GM18505 (cell line): ENCODE data around the gene ZNF593OS.

Source experiments
- ATAC-seq: cut with Tn5 transposase; IDR thresholded peaks from one replicate; pipeline ENCODE4 v1.9.1; 2021; ENCODE audit not compliant: unreplicated experiment
- POLR2A ChIP-seq: IDR thresholded peaks from 4 replicates; pipeline ENCODE4 v1.6.1; 2011; ENCODE audit warnings: borderline replicate concordance; ENCODE audit not compliant: insufficient read depth, insufficient read length; ENCODE audit errors: extremely low read depth

ZNF593OS gene

DNA sequence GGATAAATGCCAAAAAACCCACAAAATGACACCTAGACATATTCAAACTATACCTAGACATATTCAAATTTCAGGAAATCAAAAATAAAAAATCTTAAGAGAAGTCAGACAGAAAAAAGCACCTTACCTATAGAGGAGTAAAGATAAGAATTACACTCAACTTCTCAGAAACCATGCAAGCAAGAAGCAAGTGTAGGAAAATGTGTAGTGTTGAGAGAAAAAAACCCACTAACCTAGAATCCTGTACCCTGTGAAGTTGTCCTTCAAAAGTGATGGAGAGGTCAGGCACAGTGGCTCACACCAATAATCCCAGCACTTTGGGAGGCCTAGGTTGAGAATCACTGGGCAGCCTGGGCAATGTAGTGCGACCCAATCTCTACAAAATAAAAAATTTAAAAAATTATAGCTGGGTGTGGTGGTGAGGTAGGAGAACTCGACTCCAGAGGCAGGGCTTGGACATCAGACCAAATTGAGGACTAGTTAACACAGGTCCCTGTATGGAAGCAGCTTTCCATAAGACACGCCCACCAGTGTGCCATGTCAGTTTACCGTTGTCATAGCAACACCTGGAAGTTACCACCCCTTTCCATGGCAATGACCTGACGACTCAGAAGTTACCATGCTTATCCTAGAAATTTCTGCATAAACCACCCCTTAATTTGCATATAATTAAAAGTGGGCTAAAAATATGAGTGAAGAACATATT, 39.4 kb downstream of the ZNF593OS start:
- no peak for TF ChIP-seq POLR2A
- no peak for ATAC-seq

GRCh38 chr1:26130695-26131094, 40.9 kb downstream of the ZNF593OS start:
- ATAC-seq = no peak
- no peak for TF ChIP-seq POLR2A

DNA sequence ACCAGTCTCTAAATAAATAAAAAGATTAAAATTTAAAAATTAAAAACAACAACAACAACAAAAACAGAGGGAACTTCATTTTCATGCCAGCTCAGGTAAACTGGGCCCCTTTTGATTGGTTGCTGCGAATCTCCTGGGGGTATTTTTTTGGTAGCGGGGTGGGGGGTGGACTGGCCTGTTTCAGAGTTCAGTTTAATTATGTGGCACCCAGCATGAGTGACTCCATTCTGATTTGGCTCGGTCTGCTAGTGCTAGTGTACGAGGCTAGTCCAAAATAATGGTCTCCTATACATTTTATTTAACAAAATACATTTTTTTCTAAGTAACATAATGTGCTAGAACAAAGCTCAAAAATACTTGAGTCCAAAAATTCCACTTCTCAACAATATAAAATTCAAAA, 41.9 kb downstream of the ZNF593OS start:
- no peak for TF ChIP-seq POLR2A
- ATAC-seq = no peak

- no peak for ATAC-seq
- no peak for TF ChIP-seq POLR2A
Measured at GRCh38 chr1:26127235-26128163, 44.1 kb downstream of the ZNF593OS start.

DNA sequence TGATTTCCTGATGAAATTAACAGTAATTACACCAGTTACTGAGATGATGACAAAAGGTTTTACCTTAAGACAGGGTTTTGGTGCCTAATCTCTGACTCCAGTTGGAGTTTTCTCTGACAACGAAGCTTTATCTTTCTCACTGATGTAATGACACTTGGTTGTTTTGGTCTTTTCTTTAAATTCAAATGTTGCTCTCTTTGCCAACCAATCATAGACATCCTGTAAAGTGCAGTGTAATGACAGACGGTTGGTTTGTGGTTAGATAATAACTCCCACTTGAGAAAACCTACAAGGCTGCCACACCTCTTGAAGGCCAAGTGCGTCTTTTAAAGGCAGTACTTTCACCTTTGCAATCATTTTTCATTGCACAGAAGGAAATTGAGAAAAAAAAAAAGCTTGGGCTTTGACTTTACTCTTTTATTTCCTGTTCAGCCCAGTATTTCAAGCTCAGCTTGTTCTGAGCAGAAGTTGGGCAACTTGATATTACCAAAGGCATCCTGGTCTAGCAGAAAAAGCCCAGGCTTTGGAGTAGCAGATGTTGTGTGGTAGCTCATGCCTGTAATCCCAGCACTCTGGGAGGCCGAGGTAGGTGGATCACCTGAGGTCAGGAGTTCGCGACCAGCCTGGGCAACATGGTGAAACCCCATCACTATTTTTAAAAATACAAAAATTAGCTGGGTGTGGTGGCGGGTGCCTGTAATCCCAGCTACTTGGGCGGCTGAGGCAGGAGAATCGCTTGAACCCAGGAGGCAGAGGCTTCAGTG, 45.1 kb downstream of the ZNF593OS start:
- no peak for TF ChIP-seq POLR2A
- peak; percentile 77 for ATAC-seq

GRCh38 chr1:26125946-26126320, 45.7 kb downstream of the ZNF593OS start:
- TF ChIP-seq POLR2A = no peak
- ATAC-seq = no peak

GRCh38 chr1:26125382-26125781, 46.2 kb downstream of the ZNF593OS start:
- ATAC-seq = no peak
- no peak for TF ChIP-seq POLR2A

- no peak for TF ChIP-seq POLR2A
- ATAC-seq = no peak
Measured at GRCh38 chr1:26124418-26125331, 47.0 kb downstream of the ZNF593OS start.

GRCh38 chr1:26122988-26123973, 48.4 kb downstream of the ZNF593OS start:
- TF ChIP-seq POLR2A = no peak
- ATAC-seq = no peak

GRCh38 chr1:26121854-26122773, 49.5 kb downstream of the ZNF593OS start:
- ATAC-seq = no peak
- TF ChIP-seq POLR2A = no peak
